HL-60 (cell line): ENCODE measurements around the gene ALK.

Source experiments
- DNase-seq, 2 experiments: peaks; one replicate each; pipeline ENCODE4 v3.0.0-alpha.2; 2010 to 2020; ENCODE audit warnings: low read depth in 1 of 2, low spot score in 1 of 2
- H3K27ac ChIP-seq: fragments of 250-450 bp; sonication (Bioruptor Pico); replicated peaks from 2 replicates; pipeline ENCODE4 v1.5.1; 2020; ENCODE audit warnings: mild to moderate bottlenecking, moderate library complexity
- H3K27me3 ChIP-seq: fragments of 250-450 bp; sonication (Bioruptor Pico); 2 replicates; pipeline ENCODE4 v1.5.1; 2021; ENCODE audit warnings: mild to moderate bottlenecking, moderate library complexity; ENCODE audit not compliant: insufficient read depth, poor library complexity, severe bottlenecking
- H3K4me3 ChIP-seq: replicated peaks from 2 replicates; pipeline ENCODE4 v1.5.1; 2011; ENCODE audit warnings: mild to moderate bottlenecking, control low read depth, low read length; ENCODE audit not compliant: insufficient read depth
- GABPA ChIP-seq: IDR thresholded peaks from 2 replicates; pipeline ENCODE4 v1.6.1; 2012; ENCODE audit warnings: low read depth
- POLR2AphosphoS5 ChIP-seq: IDR thresholded peaks from 2 replicates; pipeline ENCODE4 v1.6.1; 2012; ENCODE audit warnings: low read depth
- SPI1 ChIP-seq: IDR thresholded peaks from 2 replicates; pipeline ENCODE4 v1.6.1; 2012; ENCODE audit warnings: low read depth, mild to moderate bottlenecking, borderline replicate concordance
- TF ChIP-seq, protein P1 (sequence below): IDR thresholded peaks from one replicate; pipeline ENCODE4 v1.5.1; 2011; ENCODE audit warnings: low read length, control low read depth, inconsistent platforms; ENCODE audit not compliant: insufficient read depth
- TF ChIP-seq, protein P2 (sequence below): IDR thresholded peaks from 2 replicates; pipeline ENCODE4 v1.6.1; 2012; ENCODE audit warnings: low read depth; ENCODE audit not compliant: insufficient replicate concordance

Gene ALK

DNA sequence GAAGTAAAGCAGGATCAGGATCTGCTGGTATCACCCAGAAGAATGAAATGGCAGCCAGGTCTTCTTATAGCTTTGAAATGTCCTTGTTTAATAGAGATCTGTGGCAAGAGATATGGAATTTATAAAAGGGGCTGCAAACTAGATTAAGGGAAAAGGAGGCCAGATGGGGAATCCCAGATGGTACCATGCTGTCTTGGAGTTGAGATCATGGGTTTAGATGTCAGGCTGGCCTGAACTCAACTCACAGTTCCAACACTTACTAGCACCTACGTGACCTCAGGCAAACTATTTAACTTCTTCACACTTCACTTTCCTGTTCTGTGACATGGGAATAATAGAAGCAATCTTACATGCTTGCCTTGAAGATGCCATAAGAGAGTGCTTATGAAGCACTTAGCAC, 188.2 kb downstream of the ALK start:
- no peak overlapping the region for H3K27ac ChIP-seq
- H3K4me3 ChIP-seq: no peak overlapping the region
- no peaks in the 10 kb centered on the region for H3K27me3 ChIP-seq
- TF ChIP-seq SPI1: no peak
- TF ChIP-seq GABPA: no peak
- no peak for TF ChIP-seq POLR2AphosphoS5
- TF ChIP-seq, protein P1, sequence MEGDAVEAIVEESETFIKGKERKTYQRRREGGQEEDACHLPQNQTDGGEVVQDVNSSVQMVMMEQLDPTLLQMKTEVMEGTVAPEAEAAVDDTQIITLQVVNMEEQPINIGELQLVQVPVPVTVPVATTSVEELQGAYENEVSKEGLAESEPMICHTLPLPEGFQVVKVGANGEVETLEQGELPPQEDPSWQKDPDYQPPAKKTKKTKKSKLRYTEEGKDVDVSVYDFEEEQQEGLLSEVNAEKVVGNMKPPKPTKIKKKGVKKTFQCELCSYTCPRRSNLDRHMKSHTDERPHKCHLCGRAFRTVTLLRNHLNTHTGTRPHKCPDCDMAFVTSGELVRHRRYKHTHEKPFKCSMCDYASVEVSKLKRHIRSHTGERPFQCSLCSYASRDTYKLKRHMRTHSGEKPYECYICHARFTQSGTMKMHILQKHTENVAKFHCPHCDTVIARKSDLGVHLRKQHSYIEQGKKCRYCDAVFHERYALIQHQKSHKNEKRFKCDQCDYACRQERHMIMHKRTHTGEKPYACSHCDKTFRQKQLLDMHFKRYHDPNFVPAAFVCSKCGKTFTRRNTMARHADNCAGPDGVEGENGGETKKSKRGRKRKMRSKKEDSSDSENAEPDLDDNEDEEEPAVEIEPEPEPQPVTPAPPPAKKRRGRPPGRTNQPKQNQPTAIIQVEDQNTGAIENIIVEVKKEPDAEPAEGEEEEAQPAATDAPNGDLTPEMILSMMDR: no peak
- TF ChIP-seq, protein P2, sequence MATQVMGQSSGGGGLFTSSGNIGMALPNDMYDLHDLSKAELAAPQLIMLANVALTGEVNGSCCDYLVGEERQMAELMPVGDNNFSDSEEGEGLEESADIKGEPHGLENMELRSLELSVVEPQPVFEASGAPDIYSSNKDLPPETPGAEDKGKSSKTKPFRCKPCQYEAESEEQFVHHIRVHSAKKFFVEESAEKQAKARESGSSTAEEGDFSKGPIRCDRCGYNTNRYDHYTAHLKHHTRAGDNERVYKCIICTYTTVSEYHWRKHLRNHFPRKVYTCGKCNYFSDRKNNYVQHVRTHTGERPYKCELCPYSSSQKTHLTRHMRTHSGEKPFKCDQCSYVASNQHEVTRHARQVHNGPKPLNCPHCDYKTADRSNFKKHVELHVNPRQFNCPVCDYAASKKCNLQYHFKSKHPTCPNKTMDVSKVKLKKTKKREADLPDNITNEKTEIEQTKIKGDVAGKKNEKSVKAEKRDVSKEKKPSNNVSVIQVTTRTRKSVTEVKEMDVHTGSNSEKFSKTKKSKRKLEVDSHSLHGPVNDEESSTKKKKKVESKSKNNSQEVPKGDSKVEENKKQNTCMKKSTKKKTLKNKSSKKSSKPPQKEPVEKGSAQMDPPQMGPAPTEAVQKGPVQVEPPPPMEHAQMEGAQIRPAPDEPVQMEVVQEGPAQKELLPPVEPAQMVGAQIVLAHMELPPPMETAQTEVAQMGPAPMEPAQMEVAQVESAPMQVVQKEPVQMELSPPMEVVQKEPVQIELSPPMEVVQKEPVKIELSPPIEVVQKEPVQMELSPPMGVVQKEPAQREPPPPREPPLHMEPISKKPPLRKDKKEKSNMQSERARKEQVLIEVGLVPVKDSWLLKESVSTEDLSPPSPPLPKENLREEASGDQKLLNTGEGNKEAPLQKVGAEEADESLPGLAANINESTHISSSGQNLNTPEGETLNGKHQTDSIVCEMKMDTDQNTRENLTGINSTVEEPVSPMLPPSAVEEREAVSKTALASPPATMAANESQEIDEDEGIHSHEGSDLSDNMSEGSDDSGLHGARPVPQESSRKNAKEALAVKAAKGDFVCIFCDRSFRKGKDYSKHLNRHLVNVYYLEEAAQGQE: no peak
- DNase-seq: no peak

DNA sequence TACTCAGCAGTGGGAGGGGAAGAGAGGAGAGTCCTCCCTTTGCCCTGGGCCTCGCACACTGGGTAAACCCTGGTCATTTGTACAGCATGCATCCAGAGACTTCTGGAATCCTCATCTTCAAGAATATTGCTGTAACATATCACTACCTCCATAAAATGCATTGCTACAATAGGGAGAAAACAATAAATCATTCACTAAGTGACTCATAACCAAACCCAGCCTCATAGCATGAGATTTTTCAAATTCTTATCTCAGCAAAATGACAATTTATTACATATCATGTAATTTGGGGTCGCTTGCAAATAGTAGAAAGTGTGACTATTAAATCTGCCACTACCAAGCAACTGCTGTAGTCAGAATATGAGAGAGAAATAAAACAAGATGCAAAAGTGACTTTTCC, 189.4 kb downstream of the ALK start:
- Histone ChIP-seq H3K4me3 (no peak overlapping the region), H3K27me3 (no peaks in the 10 kb centered on the region), H3K27ac (no peak overlapping the region)
- TF ChIP-seq SPI1: no peak
- TF ChIP-seq, protein P2: no peak
- no peak for DNase-seq

DNA sequence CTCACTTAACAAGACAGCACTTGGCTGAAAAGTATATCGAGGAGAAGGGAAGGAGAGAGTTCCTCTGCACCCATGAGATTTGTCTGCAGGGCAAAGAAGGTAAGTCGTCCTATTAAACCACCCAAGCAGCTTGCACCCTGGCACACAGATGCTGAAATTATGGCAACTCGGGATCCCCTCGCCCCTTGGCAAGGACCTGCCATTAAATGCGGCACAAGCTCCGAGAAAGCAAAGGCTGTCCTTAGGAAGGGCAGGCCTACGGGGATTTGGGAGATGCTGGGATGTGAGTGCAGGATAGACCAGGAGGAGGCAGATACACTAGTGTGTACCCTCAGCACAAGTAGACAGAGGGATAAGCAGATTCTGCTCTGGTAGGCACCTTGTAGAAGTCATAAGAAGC, 191.5 kb downstream of the ALK start:
- no peak for DNase-seq
- Histone ChIP-seq H3K4me3 (no peak overlapping the region), H3K27me3 (no peaks in the 10 kb centered on the region), H3K27ac (no peak overlapping the region)
- no peak for TF ChIP-seq POLR2AphosphoS5

DNA sequence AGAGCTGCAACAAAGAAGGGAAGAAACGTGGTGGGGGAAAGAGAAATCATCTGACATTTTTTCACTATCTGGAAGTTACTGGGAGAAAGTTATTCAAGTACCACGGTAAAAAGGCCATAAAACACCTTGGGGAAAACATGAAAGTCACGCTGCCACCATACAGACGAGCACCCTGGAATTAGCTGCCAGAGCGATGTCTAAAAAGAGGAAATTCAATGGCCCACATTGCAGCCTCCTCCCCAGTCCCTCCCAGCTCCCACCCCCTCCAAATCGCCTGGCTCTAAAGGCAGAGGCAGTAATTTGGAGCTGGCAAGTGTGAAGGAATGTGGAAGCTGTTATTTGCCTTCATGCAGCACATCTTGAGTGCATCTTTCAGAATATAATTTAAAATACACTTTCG, 192.0 kb downstream of the ALK start:
- H3K27ac ChIP-seq: no peak overlapping the region
- TF ChIP-seq POLR2AphosphoS5 (no peak), GABPA (no peak), SPI1 (no peak)
- TF ChIP-seq, protein P2: no peak
- TF ChIP-seq, protein P1: no peak
- H3K4me3 ChIP-seq: no peak overlapping the region
- no peaks in the 10 kb centered on the region for H3K27me3 ChIP-seq
- no peak for DNase-seq
